Peyer's patch (tissue), 4 donors: ENCODE data around the gene GLS.
"Not testable (repeated sequence)": the region's sequence is repeated elsewhere in the genome, so short reads cannot be mapped to it uniquely, and the experiment has no call there.

Experiments
- CTCF ChIP-seq, 6 experiments: fragments of 450-650 bp in 4 of 6; fragments of 200-600 bp in 2 of 6; sonication (generic) in 1 of 6; IDR thresholded peaks; one replicate each; pipeline ENCODE4 v1.5.1; 2017 to 2019; ENCODE audit warnings: antibody characterized with exemption in 6 of 6, mild to moderate bottlenecking in 3 of 6, moderate library complexity in 1 of 6
- POLR2A ChIP-seq, 2 donors: fragments of 450-650 bp; IDR thresholded peaks; one replicate each; pipeline ENCODE4 v1.5.1; 2017; ENCODE audit warnings: antibody characterized with exemption in 2 of 2, mild to moderate bottlenecking in 2 of 2, moderate library complexity in 2 of 2

GRCh38 chr2:190862128-190862527, 18.5 kb upstream of the GLS start:
- TF ChIP-seq CTCF, POLR2A (IDR thresholded peaks at IDR 0.05): not testable (repeated sequence)
